Activated CD4-positive, CD25-positive, alpha-beta regulatory T cell (primary cell): Measurements from ENCODE around the gene MMP7.

Experiments
- DNase-seq, 4 experiments: peaks; one replicate each; lab custom pipeline; 2025; lab: John Stamatoyannopoulos, UW

MMP7 gene, protein sequence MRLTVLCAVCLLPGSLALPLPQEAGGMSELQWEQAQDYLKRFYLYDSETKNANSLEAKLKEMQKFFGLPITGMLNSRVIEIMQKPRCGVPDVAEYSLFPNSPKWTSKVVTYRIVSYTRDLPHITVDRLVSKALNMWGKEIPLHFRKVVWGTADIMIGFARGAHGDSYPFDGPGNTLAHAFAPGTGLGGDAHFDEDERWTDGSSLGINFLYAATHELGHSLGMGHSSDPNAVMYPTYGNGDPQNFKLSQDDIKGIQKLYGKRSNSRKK

DNA sequence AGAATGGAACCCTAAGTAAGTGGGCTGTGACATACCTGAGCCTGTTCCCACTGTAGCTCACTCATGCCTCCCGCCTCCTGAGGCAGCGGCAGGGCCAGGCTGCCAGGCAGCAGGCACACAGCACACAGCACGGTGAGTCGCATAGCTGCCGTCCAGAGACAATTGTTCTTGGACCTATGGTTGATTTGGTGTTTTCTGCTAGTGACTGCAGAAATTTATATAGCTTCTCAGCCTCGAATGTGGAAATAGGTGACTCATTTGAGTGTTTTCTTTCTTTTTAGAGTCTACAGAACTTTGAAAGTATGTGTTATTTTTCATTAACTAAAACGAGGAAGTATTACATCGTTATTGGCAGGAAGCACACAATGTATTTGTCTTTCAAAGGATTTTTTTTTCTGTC, at the start of gene MMP7:
MMP7 (minus strand) TSS at position 190 of the 400 bp plus-strand sequence; CDS start at position 143, 47 bp downstream.
- DNase-seq = no peak

DNA sequence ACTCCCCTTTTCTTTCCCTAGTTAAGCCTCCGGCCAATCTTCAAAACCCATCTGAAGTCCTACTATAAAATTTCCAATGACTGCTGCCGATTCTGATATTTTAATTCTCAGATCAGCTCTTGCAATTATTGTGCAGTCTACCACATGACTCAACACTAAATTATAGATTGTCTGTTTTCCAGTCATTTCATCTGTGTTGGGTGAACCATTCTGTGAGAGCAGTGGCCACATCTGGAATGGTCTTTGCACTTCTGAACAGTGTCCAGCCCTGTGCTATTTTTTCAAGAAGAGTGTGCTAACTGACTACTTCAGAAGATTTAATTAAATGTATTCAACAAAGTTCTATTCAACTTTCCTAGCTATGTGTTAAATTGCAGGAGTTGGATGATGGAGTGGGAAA, 47.2 kb upstream of the MMP7 start:
- no peak for DNase-seq

DNA sequence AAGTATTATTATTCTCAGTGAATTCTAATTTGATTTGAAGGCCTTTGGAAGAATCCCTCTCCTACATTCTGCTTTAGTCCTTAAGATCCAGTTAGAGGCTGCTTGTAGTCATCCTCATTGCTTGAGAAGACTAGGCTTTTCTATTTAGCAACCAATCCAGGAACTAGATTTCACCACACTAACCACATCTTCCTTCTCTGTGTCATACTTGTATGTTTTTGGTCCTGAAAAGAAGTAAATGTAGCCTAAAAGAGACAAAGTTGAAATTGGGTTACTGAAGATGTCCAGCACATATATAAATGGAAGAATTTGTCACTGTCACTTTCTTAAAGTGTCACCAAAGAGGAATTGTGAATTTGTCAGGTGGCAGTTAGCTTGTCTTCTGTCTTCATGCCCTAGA, 46.6 kb upstream of the MMP7 start:
- DNase-seq = no peak

DNA sequence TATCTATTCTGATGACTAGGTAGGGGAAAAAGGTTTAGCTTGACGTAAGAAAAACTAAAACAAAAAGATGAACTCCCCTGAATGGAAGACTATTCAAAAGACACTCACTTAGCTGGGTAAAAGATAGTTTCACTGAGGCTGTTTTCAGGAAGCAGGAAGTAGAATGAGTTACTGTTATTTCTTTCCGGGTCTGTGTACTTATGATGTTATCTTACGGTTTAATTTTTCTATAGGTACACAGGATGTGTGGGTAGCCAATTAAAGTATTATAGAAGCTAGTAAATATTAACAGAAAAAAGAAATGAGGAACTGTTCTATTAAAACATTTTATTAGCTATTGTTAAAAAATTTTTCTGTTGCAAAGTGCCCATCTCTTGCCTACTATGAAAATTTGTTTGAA, 45.8 kb upstream of the MMP7 start:
- no peak for DNase-seq

DNA sequence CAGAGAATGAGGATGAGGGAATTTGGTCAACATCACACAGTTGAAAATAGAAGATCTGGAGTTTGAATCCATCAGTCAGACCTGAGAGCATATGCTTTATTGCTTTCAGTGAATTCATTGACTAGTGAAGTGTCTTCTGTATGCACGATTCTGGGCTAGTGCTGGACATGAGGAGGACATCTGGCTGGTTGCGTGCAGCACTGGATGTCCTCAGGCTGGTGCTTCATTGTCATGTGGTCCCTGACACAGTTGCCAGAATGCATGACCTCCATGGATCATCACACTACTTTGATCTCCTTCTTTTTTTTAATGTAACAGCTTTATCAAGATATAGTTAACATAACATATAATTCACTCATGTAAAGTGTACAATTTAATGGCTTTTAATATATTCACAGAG, 44.5 kb upstream of the MMP7 start:
- no peak for DNase-seq

DNA sequence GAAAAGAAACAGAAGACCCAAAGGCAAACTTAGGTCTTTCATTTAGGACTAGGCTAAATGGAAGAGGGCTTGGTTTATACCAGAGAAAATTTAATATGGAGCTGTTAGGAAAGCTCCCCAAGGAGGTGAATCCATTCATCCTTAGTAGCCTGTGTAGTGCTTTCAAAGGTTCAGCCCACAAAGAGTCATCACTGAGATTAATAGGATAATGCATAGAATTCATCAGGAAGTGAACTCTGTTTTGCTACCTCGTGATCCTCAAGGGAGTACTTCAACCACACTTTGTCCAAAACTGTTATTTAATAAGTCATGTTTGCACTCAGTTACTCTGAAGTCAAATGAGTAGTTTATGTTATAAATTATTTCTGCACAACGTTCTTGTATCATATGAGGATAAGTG, 43.3 kb upstream of the MMP7 start:
- no peak for DNase-seq

DNA sequence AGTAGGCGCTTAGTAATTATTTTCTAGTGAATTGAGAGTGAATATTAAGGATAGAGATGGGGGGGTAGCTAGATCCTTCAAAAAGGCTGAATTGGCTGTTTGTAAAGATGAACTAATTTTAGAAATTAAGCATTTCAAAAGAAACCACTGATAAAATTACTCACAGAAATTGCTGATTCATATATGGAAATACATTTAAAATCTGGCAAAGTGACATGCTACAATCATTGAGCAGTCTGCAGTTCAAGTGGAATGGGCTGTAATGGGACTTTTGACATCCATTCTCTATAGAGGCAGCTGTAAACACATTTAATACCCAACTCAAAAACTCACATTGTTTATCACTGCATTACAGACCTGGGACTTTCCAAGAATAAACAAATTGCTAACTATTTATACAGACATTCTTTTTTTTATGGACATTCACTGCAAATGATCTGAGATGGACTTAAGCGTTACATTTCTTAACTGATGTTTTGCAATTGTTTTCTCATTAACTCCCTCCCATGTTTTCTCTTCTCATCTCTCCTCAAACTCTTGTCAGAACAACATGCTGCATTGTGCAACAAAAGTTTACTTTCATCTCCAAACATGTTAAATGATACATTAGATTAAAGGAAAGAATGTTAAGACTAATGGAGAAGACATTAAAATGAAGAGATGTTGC, 42.1 kb upstream of the MMP7 start:
- DNase-seq = no peak

DNA sequence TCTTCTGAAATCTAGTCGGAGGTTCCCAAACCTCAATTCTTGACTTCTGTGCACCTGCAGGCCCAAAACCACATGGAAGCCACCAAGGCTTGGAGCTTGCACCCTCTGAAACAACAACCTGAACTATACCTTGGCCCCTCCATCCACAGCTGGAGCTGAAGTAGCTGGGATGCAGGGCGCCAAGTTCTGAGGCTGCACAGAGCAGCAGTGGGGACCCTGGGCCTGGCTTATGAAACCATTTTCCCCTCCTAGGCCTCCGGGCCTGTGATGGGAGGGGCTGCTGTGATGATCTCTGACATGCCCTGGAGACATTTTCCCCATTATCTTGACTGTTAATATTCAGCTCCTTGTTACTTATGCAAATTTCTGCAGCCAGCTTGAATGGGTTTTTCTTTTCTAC, 38.3 kb upstream of the MMP7 start:
- no peak for DNase-seq

DNA sequence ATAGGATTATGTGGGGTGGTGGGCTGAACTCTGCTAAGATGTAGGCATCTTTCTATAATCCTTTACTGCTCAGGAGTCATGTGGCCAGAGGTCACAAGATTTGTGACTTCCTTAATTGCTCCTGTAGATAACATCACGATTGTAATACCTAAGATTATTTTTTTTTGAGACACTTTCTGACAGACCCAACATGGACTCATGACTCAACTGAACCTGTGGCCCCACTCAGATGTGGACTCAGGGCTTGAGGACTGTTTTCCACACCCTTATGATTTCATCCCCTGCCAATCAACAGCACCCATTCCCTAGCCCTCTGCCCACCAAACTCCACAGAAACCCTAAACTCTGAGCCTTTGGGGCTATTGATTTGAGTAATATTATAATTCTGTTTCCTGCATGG, 35.6 kb upstream of the MMP7 start:
- DNase-seq = no peak

DNA sequence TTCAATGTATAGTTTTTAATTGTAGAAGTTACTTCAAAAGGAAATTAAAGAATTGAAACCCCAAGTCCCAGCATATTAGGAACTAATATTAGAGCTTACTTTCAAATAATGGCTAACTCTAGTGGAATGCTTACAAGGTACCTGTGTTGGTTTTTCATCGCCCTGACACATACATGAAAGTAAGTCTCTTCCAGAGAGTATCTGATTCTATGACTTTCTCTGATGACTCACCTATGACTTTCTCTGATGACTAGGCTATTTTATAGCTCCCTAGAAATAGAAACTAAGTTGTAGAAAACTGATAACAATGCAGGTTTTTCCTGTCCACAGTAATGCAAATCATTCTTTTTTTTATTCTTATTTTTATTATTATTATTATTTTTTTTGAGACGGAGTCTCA, 33.6 kb upstream of the MMP7 start:
- DNase-seq = no peak

DNA sequence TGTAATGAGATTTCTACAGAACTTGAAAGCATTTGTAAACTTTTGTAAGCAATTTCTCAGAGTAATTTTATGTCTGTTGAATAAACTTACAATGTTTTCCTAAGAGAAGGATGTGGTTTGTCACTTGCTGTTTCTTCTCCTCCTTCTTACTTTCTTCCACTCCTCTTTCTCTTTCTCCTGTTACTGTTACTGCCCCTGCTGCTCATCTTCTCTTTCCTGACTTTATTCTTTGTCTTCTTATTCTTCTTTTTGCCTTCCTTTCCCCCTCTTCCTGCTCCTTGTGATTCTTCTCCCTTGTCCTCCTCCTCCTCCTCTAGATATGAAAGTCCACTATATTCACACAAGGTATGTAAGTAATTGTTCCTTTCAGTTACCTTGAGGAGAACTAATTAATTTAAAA, 31.1 kb upstream of the MMP7 start:
- DNase-seq = no peak

DNA sequence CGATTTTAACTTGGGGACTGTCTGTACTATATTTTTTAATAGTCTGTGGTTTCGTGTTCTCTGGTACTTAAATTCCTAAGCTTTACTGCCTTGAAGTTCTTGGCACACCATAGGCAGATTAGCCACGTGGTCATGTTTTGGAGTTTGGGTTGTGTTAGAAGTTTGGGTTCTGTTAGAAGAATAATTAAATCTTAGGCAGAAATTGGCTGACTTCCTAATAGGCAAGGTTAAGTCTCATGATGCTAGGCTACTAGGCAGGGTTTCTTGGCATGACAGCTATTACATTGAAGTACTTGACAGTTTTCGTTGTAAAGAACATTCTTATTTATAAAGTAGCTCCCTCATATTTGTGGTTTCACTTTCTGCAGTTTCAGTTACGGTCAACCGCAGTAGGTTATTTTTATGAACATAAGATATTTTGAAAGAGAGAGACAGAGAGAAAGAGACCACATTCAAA, 30.0 kb upstream of the MMP7 start:
- DNase-seq = no peak

DNA sequence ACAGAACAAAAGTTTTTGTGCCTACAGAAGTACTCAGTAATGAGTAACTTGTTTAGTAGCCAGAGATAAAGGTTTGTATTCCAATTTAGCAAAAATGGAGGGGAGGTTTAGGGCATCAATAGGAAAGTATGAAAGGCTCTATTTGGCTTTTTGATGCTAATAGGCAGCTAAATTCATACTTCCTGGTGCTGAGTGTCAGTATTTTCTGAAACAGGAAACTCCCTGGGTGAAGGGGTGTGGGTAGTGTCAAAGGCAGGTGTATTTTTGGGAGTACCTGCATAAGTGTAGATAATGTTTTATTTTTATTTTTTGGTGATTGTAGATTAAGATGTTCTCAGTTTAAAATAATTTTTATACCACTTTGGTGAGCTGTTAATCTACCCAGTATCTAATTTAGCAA, 29.3 kb upstream of the MMP7 start:
- DNase-seq = no peak

DNA sequence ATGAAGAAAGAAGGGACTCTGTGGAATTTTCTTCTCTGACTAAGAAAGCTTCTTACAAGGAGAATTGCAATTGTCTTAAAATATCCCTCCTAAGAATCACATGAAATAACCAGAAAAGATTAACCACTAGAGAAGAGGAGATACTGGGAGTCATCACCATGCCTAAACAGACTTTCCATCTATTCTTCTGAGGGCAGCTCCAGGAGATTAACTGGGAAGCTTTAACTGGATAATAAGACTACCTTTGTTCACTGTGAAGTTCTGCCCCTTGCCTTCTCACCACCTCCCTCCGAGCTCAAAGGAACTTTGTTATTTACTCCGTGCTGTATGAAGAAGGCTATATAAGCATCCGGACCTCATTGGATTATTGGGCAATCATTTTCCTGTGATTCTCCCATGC, 24.5 kb upstream of the MMP7 start:
- DNase-seq = no peak

DNA sequence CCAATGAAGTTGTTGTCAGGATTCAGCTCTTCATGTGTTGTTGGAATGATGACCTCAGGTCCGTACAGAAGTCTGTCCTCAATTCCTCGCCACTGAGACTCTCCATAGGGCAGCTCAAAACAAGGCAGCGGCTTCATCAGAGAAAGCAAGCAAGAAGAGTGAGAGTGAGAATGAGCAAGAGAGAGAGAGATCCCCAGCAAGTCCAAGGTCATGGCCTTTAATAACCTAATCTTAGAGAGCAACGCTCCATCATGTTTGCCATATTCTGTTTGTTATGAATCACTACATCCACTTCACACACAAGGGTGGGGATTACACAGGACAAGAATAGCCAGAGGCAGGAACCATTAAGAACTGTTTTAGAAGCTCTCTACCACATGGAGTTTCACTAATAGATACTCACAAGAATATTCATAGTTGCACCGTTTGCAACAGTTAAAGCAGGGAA, 23.3 kb upstream of the MMP7 start:
- no peak for DNase-seq

DNA sequence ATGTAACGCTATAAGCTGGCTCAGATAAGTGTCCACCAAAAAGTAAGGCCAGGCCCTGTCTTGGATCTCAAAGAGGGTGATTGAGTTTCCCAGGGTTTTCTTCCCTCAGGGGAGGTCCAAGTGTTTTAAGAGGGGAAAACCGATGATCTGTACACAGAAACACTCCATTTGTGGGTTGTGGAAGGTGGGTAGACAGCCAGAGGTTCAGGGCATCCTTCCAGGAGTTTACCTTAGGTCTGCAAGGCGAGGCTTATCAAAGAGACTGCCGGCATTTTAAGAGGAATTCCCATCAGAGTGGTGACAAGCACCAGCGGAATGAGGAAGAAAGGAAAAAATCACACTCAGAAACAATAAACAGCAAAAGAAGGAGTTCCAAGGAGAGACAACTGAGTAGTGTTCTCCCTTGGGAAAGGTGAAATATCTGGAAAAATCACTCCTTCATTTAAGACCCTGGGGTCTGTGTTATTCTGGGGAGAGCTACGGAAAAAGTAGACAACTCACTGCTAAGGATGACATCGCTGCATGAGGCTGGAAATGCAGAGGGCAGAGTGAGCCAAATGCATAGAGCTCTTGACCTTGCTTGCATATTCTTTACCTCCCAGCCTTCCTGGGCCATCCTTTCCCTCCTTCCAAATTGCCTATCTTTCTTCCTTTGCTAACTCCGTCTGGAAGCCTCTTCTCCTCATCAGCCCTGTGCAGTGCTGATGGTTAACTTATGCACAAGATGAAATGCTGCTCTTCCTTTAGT, 22.1 kb upstream of the MMP7 start:
- no peak for DNase-seq

DNA sequence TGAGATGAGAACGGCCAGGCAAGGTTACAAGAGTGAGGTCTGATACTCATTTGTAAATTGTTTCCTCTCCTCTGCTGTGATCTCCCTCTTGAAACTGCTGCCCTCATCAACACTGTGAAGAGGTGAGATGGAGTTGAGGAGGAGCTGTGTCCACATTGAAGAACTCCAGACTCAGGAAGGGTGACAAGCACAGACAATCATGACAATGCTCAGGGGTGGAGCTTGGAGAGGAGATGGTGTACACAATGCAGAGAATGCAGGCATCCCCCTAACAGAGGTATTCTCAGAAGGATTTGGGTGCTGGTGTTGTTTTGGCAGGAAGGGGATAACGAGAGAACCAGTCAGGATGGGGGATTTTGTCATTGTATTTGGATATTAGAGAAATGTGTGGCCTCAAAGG, 21.5 kb upstream of the MMP7 start:
- no peak for DNase-seq

DNA sequence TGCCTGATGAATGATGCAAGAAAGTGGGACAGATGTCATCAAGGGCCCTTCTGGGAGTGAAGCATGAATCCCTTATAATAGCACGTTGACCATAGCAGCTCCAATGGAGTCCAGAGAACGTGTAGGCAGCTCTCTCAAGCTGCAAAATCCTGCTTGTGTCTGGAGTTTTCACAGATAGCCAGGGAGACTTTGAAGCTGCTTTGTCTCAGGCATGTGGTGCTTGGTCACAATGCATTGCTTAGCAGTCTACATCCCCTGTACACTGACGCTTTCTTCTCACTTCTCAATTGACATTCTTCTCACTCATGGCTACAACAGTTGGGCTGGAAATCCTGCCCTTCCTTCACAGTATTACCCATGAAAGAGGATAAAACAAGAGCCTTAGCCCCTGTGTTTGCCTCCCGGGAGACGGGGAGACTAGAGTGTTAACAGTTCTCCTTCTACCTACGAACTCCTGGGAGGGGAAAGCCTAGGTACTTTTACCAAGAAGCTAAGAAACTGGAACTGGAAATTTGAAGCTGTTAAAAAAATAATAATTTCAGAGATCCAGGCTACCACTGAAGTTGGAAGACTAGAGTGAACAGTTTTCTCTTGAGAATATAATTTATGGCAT, 20.7 kb upstream of the MMP7 start:
- DNase-seq = no peak

DNA sequence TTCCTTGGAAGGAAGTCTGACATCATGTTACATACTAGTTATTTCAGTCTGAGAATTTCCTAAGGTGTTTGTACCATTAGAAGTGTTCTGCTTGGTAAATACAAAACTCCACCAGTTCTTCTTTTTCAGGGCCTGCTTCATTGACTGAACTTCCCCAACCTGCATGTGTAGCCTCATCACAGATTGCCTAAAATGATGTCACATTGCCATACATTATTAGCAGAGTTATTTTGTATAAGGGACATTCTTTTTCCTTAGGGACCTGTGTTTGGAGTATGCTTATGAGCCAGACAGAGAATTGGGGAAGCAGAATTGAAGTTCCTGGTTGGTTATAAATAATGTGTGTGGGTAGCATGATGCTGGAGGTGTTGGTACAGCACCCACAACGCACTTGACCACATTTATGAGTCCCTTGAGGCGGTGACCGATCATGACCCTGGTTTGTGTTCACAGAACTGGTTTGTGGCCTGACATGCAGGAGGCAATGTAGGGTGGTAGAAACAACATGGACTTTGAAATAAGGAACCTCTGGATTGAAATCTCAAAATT, 16.4 kb upstream of the MMP7 start:
- DNase-seq = no peak

DNA sequence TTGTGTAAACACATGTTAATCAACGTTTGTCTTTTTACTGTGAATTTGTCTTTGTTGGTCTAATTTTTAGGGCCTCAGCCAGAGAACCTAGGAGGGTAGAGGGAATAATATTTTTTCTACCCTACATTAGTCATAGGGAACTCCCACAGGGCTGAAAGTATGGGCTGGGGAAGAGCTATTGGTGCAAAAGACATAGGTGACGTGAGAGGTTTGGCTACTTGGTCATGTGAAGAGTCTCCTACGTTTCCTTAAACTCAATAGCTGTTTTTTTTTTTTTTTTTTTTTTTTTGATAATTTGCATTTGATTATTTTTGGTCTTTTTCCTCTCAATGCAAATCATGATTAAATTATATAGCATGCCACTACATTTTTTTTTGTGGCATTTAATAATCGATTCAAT, 15.9 kb upstream of the MMP7 start:
- DNase-seq = no peak

DNA sequence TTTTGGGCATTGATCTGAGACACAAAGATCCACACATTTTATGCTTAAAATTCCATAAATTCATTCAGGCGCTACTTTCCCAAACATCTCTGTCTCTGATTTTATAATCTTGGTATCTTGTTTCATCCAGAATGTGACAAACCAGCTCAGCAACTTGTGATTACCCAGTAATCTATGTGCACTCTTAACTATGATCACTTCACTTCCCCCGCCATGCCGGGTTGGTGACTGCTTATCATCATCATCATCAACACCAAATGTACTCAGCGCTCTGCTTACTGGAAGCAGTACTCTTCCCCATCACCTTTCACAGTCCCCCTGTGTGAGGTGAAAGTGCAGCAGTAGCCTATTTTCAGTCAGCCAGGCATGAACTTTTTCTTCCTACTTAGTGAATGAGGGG, 15.2 kb upstream of the MMP7 start:
- DNase-seq = no peak

DNA sequence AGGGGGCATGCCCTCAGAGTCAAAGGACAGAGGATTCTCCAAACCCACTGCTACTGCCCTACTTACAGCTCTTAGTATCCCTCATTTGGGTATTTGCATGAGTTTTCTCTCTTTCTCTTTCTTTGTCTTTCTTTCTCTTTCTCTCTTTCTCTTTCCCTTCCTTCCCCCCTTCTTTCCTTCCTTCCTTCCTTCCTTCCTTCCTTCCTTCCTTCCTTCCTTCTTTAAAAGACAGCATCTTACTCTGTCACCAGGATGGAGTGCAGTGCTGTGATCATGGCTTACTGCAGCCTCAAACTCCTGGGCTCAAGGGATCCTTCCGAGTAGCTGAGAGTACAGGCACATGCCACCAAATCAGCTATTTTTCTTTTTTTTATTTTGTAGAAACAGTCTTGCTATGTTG, 14.0 kb upstream of the MMP7 start:
- no peak for DNase-seq

DNA sequence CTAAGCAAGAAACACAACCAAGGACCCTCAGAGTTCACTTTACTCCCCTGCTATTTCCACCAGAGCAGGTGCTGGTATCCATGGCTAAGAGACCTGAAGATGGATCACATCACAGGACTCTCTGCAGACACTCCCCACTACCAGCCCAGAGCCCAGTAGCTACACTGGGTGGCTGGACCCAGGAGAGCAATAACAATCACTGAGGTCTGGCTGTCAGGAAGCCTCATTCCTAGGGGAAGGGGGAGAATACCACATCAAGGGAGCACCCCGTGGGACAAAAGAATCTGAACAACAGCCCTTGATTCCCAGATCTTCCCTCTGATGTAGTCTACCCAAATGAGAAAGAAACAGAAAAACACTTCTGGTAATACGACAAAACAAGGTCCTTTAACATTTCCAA, 9.0 kb upstream of the MMP7 start:
- DNase-seq = no peak
